ENCODE data around the gene GPD1L.

DNA sequence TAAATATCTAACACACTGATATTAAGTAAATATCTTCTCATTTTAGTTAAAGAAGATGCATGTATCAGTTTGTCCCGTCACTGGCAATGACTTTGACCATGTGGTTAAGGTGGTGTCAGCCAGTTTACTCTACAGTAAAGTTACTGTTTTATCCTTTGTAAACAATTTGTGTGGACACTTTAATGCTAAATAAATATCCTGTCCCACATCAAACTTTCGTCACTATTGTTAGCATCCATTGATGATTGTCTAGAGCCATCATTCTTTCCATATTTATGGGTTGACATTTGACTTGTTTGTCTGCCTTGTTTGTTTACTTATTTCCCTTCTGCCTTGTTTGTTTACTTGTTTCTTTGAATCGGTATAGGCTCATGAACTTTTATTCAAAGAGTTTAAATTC is 11.0 kb upstream of the GPD1L start:
- no peak for TF ChIP-seq CTCF (IDR thresholded peaks at IDR 0.05; ENCODE audit: low read depth, low read length)
- no peak for TF ChIP-seq EZH2phosphoT487 (IDR thresholded peaks at IDR 0.05; ENCODE audit: low read depth)

Data from OCI-LY3 (cell line).